ENCODE results near the gene APOBR.

DNA sequence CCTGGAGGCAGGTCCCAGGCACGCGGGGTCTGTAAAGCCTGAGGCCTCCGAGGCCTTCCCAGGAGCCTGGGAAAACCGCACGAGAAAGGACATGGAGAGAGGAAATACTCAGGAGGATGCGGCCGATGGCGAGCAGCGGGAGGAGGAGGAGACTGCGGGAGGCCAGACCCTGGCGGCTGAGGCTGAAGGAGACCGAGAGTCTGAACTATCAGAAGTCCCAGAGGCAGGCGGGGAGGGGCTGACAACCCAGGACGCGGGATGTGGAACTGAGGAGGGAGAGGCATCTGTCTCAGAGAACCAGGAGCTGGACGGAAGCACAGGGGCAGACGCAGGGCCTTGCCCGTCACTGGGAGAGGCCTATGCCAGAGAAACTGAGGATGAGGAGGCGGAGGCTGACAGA, 2.4 kb downstream of the APOBR start:
- TF ChIP-seq, protein P1, sequence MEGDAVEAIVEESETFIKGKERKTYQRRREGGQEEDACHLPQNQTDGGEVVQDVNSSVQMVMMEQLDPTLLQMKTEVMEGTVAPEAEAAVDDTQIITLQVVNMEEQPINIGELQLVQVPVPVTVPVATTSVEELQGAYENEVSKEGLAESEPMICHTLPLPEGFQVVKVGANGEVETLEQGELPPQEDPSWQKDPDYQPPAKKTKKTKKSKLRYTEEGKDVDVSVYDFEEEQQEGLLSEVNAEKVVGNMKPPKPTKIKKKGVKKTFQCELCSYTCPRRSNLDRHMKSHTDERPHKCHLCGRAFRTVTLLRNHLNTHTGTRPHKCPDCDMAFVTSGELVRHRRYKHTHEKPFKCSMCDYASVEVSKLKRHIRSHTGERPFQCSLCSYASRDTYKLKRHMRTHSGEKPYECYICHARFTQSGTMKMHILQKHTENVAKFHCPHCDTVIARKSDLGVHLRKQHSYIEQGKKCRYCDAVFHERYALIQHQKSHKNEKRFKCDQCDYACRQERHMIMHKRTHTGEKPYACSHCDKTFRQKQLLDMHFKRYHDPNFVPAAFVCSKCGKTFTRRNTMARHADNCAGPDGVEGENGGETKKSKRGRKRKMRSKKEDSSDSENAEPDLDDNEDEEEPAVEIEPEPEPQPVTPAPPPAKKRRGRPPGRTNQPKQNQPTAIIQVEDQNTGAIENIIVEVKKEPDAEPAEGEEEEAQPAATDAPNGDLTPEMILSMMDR (IDR thresholded peaks at IDR 0.05), result no peak
- no peak for TF ChIP-seq POLR2A (IDR thresholded peaks at IDR 0.05)
